Measurements from ENCODE around the gene LAMC3.

DNA sequence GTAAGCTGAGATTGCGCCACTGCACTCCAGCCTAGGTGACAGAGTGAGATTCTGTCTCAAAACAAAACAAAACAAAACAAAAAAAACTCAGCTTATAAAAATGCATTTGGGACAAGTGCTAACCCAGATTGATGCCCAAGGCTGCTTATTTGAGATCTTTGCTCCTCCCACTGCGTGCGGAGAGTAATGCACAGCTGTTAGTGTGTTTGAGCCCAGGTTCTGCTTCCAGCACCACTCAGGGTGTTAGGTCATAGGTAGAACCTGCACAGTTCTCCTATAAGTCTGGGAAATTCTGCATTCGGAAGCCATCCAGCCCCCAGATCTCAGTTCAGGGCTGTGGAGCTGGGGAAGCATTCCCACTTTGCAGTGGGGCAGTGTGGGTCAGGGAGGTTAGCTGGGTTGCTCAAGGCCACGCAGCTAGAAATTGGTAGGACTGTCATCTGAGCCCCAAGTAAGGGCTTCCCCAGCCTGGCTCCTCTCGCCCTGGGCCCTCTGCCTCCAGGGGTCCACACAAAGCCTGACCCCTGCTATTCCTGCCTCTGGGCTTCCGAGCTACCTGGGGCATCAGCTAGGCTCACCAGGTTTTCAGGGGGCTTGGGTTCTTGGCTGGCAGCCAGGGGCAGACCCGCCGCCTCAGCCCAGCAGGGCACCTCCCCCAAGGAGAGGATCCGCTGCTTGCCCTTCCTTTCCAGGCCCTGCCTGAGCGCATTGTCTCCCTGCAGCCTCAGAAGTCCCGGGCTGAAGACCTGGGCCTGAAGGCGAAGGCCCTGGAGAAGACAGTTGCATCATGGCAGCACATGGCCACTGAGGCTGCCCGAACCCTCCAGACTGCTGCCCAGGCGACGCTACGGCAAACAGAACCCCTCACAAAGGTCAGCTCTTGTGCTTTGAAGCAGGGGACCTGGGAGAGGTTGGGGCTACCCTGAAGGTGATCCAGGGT is 69.7 kb downstream of the LAMC3 start:
- TF ChIP-seq POLR2A (IDR thresholded peaks at IDR 0.05; ENCODE audit: low read depth, low read length) (no peak), POLR2AphosphoS5 (IDR thresholded peaks at IDR 0.05; ENCODE audit: low read depth, low read length) (no peak)
